ENCODE results near the gene SLC51A.

DNA sequence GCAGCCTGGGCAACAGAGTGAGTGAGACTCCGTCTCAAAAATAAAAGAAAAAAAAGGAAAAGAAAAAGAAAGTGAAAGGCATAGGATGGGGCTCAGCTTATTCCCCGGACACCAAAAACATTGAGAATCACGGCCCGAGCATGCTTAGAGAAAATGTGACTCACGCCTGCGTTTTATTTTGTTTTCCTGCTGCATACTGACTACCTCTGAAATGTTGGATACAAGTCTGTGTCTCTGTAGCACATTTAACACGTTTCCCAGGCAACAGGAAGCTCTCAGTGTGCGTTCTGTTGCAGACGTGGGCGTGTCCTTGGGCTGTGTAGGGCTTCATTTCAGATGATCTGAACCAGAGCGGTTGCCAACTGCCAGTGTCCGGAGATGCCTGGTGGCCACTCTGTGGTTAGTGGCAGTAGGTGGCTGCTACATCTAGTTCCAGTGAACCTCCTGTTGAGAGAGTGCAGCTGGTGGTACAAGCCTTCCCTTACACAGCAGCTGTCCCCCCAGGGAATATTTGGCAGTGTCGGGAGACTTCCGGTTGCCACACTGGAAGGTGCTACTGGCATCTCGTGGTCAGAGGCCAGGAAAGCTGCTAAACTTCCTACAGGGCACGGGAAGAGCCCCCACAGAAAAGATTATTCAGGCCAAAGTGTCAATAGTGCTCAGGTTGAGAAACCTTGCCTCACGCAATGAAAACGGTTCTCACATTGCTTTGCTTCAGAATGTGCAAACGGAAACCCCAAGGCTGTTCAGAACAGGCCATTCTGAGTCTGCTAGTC is 3.0 kb downstream of the SLC51A start:
- no peak for TF ChIP-seq CTCF (IDR thresholded peaks at IDR 0.05; ENCODE audit: control extremely low read depth in 1 of 3, insufficient read depth in 1 of 3, low read depth in 1 of 3, low read length in 3 of 3)
- TF ChIP-seq BRCA1 (IDR thresholded peaks at IDR 0.05; ENCODE audit: low read depth, low read length): no peak
- no peak for TF ChIP-seq EP300 (IDR thresholded peaks at IDR 0.05; ENCODE audit: borderline replicate concordance in 1 of 2, low read depth in 2 of 2, low read length in 2 of 2)
- TF ChIP-seq CBX5 (IDR thresholded peaks at IDR 0.05; ENCODE audit: low read depth, low read length): no peak
- TF ChIP-seq TAF1 (IDR thresholded peaks at IDR 0.05; ENCODE audit: low read depth, low read length): no peak
